IMR-90 (cell line): ENCODE results near the gene CALD1. TPM values are rescaled to one million over a fixed set of nuclear protein-coding genes. Genes with fewer than 3 reads are reported as not detected.
A peak's percentile ranks its signal among the peaks of the same experiment; 100 is the strongest.

Experiments
- ATAC-seq: fragments of 200-7000 bp; cut with Tn5 transposase; 2 replicates; pipeline ENCODE4 v1.9.1; 2020; ENCODE audit warnings: low read depth, mild to moderate bottlenecking, moderate library complexity
- BruUV-seq: library from RNA; stranded (reverse); fragments of 400-500 nt; replicated peaks from 2 replicates; lab custom pipeline; 2021; lab: Mats Ljungman, UMichigan
- CTCF ChIA-PET: fragments of 300-600 bp; formaldehyde crosslinking; extraction: SDS; loops from one replicate; lab custom pipeline; 2021; ENCODE audit warnings: antibody characterized with exemption; lab: Yijun Ruan, JAX
- POLR2A ChIA-PET: fragments of 300-600 bp; sonication (Branson Sonifier 250); formaldehyde crosslinking; loops from one replicate; lab custom pipeline; 2022; ENCODE audit warnings: antibody characterized with exemption; ENCODE audit not compliant: unreplicated experiment; lab: Charles Lee
- DNase-seq: peaks from one replicate; pipeline ENCODE4 v3.0.0; 2013
- H2AFZ ChIP-seq: replicated peaks from 2 replicates; pipeline ENCODE3; 2013; ENCODE audit warnings: low read length, mild to moderate bottlenecking; ENCODE audit not compliant: poor library complexity
- H2AK5ac ChIP-seq: 2 replicates; pipeline ENCODE4 v1.6.1; 2013; ENCODE audit warnings: low read depth, low read length, inconsistent platforms
- H2AK9ac ChIP-seq: replicated peaks from 2 replicates; pipeline ENCODE3; 2013; ENCODE audit warnings: mild to moderate bottlenecking, low read depth, low read length, moderate library complexity; ENCODE audit not compliant: poor library complexity
- H2BK120ac ChIP-seq: 2 replicates; pipeline ENCODE4 v1.6.1; 2013; ENCODE audit warnings: low read depth, low read length, inconsistent platforms
- H2BK15ac ChIP-seq: 3 replicates; pipeline ENCODE4 v1.6.1; 2013; ENCODE audit warnings: low read depth, low read length, inconsistent platforms
- H2BK20ac ChIP-seq: 2 replicates; pipeline ENCODE4 v1.6.1; 2013; ENCODE audit warnings: low read depth, mild to moderate bottlenecking, inconsistent platforms, low read length, moderate library complexity
- H2BK5ac ChIP-seq: 2 replicates; pipeline ENCODE4 v1.6.1; 2013; ENCODE audit warnings: mild to moderate bottlenecking, low read depth, low read length, inconsistent platforms; ENCODE audit not compliant: poor library complexity, severe bottlenecking
- H3K14ac ChIP-seq: replicated peaks from 2 replicates; pipeline ENCODE4 v1.6.1; 2013; ENCODE audit warnings: low read depth, low read length, inconsistent platforms
- H3K18ac ChIP-seq: 2 replicates; pipeline ENCODE4 v1.6.1; 2013; ENCODE audit warnings: low read depth, low read length, control low read depth
- H3K23ac ChIP-seq: 2 replicates; pipeline ENCODE4 v1.6.1; 2013; ENCODE audit warnings: low read depth, low read length, inconsistent platforms
- H3K27ac ChIP-seq: 2 replicates; pipeline ENCODE4 v1.5.1; 2013; ENCODE audit warnings: mild to moderate bottlenecking, control low read depth, low read length; ENCODE audit not compliant: insufficient read depth
- H3K27me3 ChIP-seq: 2 replicates; pipeline ENCODE4 v1.6.1; 2013; ENCODE audit warnings: low read length; ENCODE audit not compliant: control insufficient read depth, insufficient read depth
- H3K36me3 ChIP-seq: 2 replicates; pipeline ENCODE4 v1.6.1; 2013; ENCODE audit warnings: low read length, mixed read lengths; ENCODE audit not compliant: control insufficient read depth, insufficient read depth
- H3K4ac ChIP-seq: 2 replicates; pipeline ENCODE4 v1.6.1; 2013; ENCODE audit warnings: low read depth, low read length, inconsistent platforms
- H3K4me1 ChIP-seq: 2 replicates; pipeline ENCODE4 v1.6.1; 2013; ENCODE audit warnings: low read length, mixed read lengths; ENCODE audit not compliant: control insufficient read depth, insufficient read depth
- H3K4me2 ChIP-seq: 2 replicates; pipeline ENCODE4 v1.6.1; 2013; ENCODE audit warnings: low read depth, mild to moderate bottlenecking, control low read depth, low read length, moderate library complexity
- H3K4me3 ChIP-seq: 2 replicates; pipeline ENCODE4 v1.5.1; 2013; ENCODE audit warnings: low read depth, mild to moderate bottlenecking, control low read depth, low read length, moderate library complexity; ENCODE audit not compliant: insufficient read depth
- H3K56ac ChIP-seq: 2 replicates; pipeline ENCODE4 v1.6.1; 2013; ENCODE audit warnings: low read length, inconsistent platforms; ENCODE audit not compliant: insufficient read depth; ENCODE audit errors: extremely low read depth
- H3K79me1 ChIP-seq, 2 experiments: 2 replicates each; pipeline ENCODE4 v1.6.1; 2013; ENCODE audit warnings: low read length in 2 of 2, inconsistent platforms in 1 of 2, low read depth in 1 of 2
- H3K9ac ChIP-seq: 2 replicates; pipeline ENCODE4 v1.6.1; 2013; ENCODE audit warnings: low read depth, low read length, control low read depth
- H3K9me1 ChIP-seq: 2 replicates; pipeline ENCODE4 v1.6.1; 2013; ENCODE audit warnings: low read length, inconsistent platforms; ENCODE audit not compliant: insufficient read depth
- H3K9me3 ChIP-seq: 2 replicates; pipeline ENCODE4 v1.6.1; 2013; ENCODE audit warnings: low read length; ENCODE audit not compliant: control insufficient read depth, insufficient read depth
- H4K20me1 ChIP-seq: 2 replicates; pipeline ENCODE4 v1.6.1; 2013; ENCODE audit warnings: low read length, inconsistent platforms; ENCODE audit not compliant: insufficient read depth
- H4K5ac ChIP-seq: 2 replicates; pipeline ENCODE4 v1.6.1; 2013; ENCODE audit warnings: mild to moderate bottlenecking, low read depth, low read length, control low read depth
- H4K8ac ChIP-seq, 2 experiments: 2 replicates each; pipeline ENCODE4 v1.6.1; 2013; ENCODE audit warnings: low read depth in 2 of 2, low read length in 2 of 2, control low read depth in 1 of 2, inconsistent platforms in 1 of 2
- H4K91ac ChIP-seq: 2 replicates; pipeline ENCODE4 v1.6.1; 2013; ENCODE audit warnings: low read depth, low read length, inconsistent platforms; ENCODE audit not compliant: insufficient read depth
- BHLHE40 ChIP-seq: fragments of 150-350 bp; IDR thresholded peaks from 2 replicates; pipeline ENCODE4 v1.6.1; 2016; ENCODE audit warnings: mild to moderate bottlenecking, low read depth, low read length
- CHD1 ChIP-seq: IDR thresholded peaks from 2 replicates; pipeline ENCODE4 v1.6.1; 2012; ENCODE audit warnings: low read depth, low read length, improper control_type of control experiment
- FOS ChIP-seq: fragments of 150-350 bp; IDR thresholded peaks from 2 replicates; pipeline ENCODE4 v1.6.1; 2016; ENCODE audit warnings: low read depth, low read length
- MAZ ChIP-seq: IDR thresholded peaks from 2 replicates; pipeline ENCODE4 v1.6.1; 2012; ENCODE audit warnings: low read depth, mild to moderate bottlenecking, low read length, improper control_type of control experiment, moderate library complexity, borderline replicate concordance
- POLR2A ChIP-seq: IDR thresholded peaks from 2 replicates; pipeline ENCODE4 v1.6.1; 2012; ENCODE audit warnings: mild to moderate bottlenecking, low read depth, low read length
- RAD21 ChIP-seq: IDR thresholded peaks from 2 replicates; pipeline ENCODE4 v1.6.1; 2012; ENCODE audit warnings: low read length, improper control_type of control experiment
- RCOR1 ChIP-seq: IDR thresholded peaks from 2 replicates; pipeline ENCODE4 v1.6.1; 2012; ENCODE audit warnings: mild to moderate bottlenecking, low read length, improper control_type of control experiment; ENCODE audit not compliant: insufficient replicate concordance
- RFX5 ChIP-seq: IDR thresholded peaks from 2 replicates; pipeline ENCODE4 v1.8.0; 2012; ENCODE audit warnings: low read depth, mild to moderate bottlenecking, low read length, moderate library complexity
- WGBS, 2 experiments: methylation state at CpG; one replicate each; pipeline versions ENCODE4 v1.1.5 to v1.1.7; 2013; ENCODE audit warnings: missing lambda C conversion rate in 2 of 2; ENCODE audit not compliant: insufficient read length in 1 of 2; ENCODE audit errors: extremely low coverage in 2 of 2; 5-methylcytosine and 5-hydroxymethylcytosine counted together
- dilution Hi-C: fragments of 300-500 bp; cut with HindIII; formaldehyde crosslinking; loops from one replicate; pipeline ENCODE4 v1.14.3; 2018; ENCODE audit warnings: low sequenced_read_pairs; ENCODE audit not compliant: unreplicated experiment
- in situ Hi-C: fragments of 300-500 bp; cut with MboI; formaldehyde crosslinking; loops from 3 replicates; pipeline ENCODE4 v1.14.3; 2019; ENCODE audit warnings: low sequenced_read_pairs, inconsistent platforms, mixed read lengths
- intact Hi-C: fragments of 100-400 bp; cut with micrococcal nuclease; formaldehyde crosslinking; loops from 2 replicates; pipeline ENCODE4 v1.10.0; 2022
- polyA plus RNA-seq, 3 experiments: library from polyadenylated mRNA; depleted of rRNA; stranded (reverse); fragments of >200 nt; gene quantifications; 2 replicates each; pipeline ENCODE4 v1.2.3, GENCODE V29; 2012; ENCODE audit warnings: low replicate concordance in 1 of 3
- total RNA-seq: library from RNA; depleted of rRNA; stranded (reverse); fragments of >200 nt; gene quantifications from 2 replicates; pipeline ENCODE4 v1.2.3, GENCODE V29; 2012
- TF ChIP-seq, protein P1 (sequence below): fragments of 150-350 bp; IDR thresholded peaks from 2 replicates; pipeline ENCODE4 v1.6.1; 2016; ENCODE audit warnings: low read depth, mild to moderate bottlenecking, low read length, moderate library complexity, borderline replicate concordance

CALD1 gene
- total and polyA plus RNA-seq, 2 of the 4 experiments (the other 2 are of a cell fraction): 375 to 487 TPM

DNA sequence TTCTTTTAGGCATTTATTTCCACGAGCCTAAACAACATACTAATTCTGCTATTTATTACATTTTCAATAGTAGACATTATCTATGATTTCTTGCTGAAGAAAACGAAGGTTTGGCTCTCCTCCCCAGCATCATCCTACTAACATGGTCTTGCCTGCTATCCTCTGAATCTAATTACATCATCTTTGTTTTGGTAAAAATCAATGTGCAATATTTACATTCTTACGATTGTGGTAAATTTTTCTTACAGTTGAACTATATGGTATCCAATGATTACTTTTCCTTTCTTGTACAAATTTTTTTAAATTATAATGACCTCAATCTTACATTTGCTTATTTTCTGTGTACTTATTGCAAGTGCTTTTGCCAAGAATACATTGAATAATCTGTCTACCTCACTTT, 7.0 kb upstream of the CALD1 start:
- H4K91ac ChIP-seq: no peak overlapping the region
- TF ChIP-seq RCOR1 (no peak), RFX5 (no peak), FOS (no peak), BHLHE40 (no peak), CHD1 (no peak), RAD21 (no peak), MAZ (no peak), POLR2A (no peak)
- TF ChIP-seq, protein P1, sequence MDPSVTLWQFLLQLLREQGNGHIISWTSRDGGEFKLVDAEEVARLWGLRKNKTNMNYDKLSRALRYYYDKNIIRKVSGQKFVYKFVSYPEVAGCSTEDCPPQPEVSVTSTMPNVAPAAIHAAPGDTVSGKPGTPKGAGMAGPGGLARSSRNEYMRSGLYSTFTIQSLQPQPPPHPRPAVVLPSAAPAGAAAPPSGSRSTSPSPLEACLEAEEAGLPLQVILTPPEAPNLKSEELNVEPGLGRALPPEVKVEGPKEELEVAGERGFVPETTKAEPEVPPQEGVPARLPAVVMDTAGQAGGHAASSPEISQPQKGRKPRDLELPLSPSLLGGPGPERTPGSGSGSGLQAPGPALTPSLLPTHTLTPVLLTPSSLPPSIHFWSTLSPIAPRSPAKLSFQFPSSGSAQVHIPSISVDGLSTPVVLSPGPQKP: no peak
- H3K27ac ChIP-seq: 0 out of 2 replicates have a peak overlapping the region, but pooled peaks have one; percentile 1
- H3K4me2 ChIP-seq: no peak overlapping the region
- ChIA-PET POLR2A (interaction anchor here (0.6 kb wide), 1 partner anchor 24 kb away, joined by 3 read pairs; no protein-coding TSS in a partner anchor), CTCF (no interaction called here)
- no peak overlapping the region for H3K9ac ChIP-seq
- H3K4me3 ChIP-seq: no peak overlapping the region
- no peak overlapping the region for H3K56ac ChIP-seq
- H2AK5ac ChIP-seq: peak overlapping the region; percentile 77; the same call in 1 of the 2 replicates
- H3K4ac ChIP-seq: peak overlapping the region; percentile 38; the same call in 1 of the 2 replicates
- peaks cover 0 to 16% of the 10 kb centered on the region in 2 experiments; a peak in 2 of 4 replicates for H3K79me1 ChIP-seq
- peaks cover 10% of the 10 kb centered on the region for H3K4me1 ChIP-seq
- no peak overlapping the region for H2AK9ac ChIP-seq
- H2BK5ac ChIP-seq: peak overlapping the region; percentile 20
- WGBS, 2 experiments: no CpG with 5 or more reads among the region's 3 CpGs
- H3K27me3 ChIP-seq: no peaks in the 10 kb centered on the region
- H3K18ac ChIP-seq: no peak overlapping the region
- H3K9me1 ChIP-seq: peaks cover 14% of the 10 kb centered on the region
- ATAC-seq (peak; percentile 27; the same call in 1 of the 2 replicates), DNase-seq (no peak)
- H2AFZ ChIP-seq: no peak overlapping the region
- intact Hi-C loops: no loop called here
- BruUV-seq: no TSS peak
- H4K20me1 ChIP-seq: no peaks in the 10 kb centered on the region
- no peak overlapping the region for H4K5ac ChIP-seq
- H2BK120ac ChIP-seq: no peak overlapping the region
- peak overlapping the region in 1 of 2 experiments; percentile 14; a peak in 1 of 4 replicates for H4K8ac ChIP-seq
- dilution Hi-C loops: no loop called here
- H2BK20ac ChIP-seq: no peak overlapping the region
- H3K9me3 ChIP-seq: no peaks in the 10 kb centered on the region
- no peak overlapping the region for H3K23ac ChIP-seq
- in situ Hi-C loops: loop anchor here (5.0 kb wide), 1 partner anchor 75 kb away; no protein-coding TSS in a partner anchor
- no peaks in the 10 kb centered on the region for H3K36me3 ChIP-seq
- no peak overlapping the region for H2BK15ac ChIP-seq
- no peak overlapping the region for H3K14ac ChIP-seq
